SK-N-SH (cell line): ENCODE measurements around the gene NUP210L. TPM values are rescaled to one million over a fixed set of nuclear protein-coding genes. Genes with fewer than 3 reads are reported as not detected.

Source experiments
- CTCF ChIA-PET: fragments of 300-600, 350-600 bp; formaldehyde crosslinking; extraction: SDS; loops from one replicate; lab custom pipeline; 2021; lab: Yijun Ruan, JAX
- POLR2A ChIA-PET: fragments of 350-600 bp; sonication (Branson Sonifier 250); formaldehyde crosslinking; extraction: SDS; loops from one replicate; lab custom pipeline; 2020; ENCODE audit warnings: antibody characterized with exemption, inconsistent platforms; lab: Yijun Ruan, JAX
- DNase-seq: peaks from one replicate; pipeline ENCODE4 v3.0.0; 2012
- H2AFZ ChIP-seq: fragments of 200-600 bp; sonication (generic); 2 replicates; pipeline ENCODE4 v1.8.1; 2016; ENCODE audit warnings: antibody characterized with exemption, mild to moderate bottlenecking, low read depth
- H3F3A ChIP-seq: fragments of 200-600 bp; sonication (generic); replicated peaks from 2 replicates; pipeline ENCODE3; 2016; ENCODE audit warnings: antibody characterized with exemption, mild to moderate bottlenecking; ENCODE audit not compliant: insufficient read depth
- H3K27ac ChIP-seq, 2 experiments: fragments of 200-500 bp in 1 of 2; fragments of 200-600 bp in 1 of 2; sonication (Bioruptor generic) in 1 of 2; sonication (generic), shearing (Covaris generic) in 1 of 2; 2 replicates each; pipeline versions ENCODE4 v1.5.1 to v1.6.1; 2014 to 2016; ENCODE audit warnings: low read depth in 2 of 2, inconsistent platforms in 1 of 2, low read length in 1 of 2, mild to moderate bottlenecking in 1 of 2, mixed read lengths in 1 of 2
- H3K27me3 ChIP-seq: fragments of 200-600 bp; sonication (generic), shearing (Covaris generic); 2 replicates; pipeline ENCODE4 v1.6.1; 2016; ENCODE audit warnings: mixed run types; ENCODE audit not compliant: insufficient read depth
- H3K36me3 ChIP-seq, 2 experiments: fragments of 200-500 bp in 1 of 2; fragments of 200-600 bp in 1 of 2; sonication (Bioruptor generic) in 1 of 2; sonication (generic) in 1 of 2; replicated peaks in 1 of 2; 2 replicates each; pipeline versions ENCODE3 to v1.5.1; 2014 to 2016; ENCODE audit warnings: low read length in 1 of 2, mild to moderate bottlenecking in 1 of 2; ENCODE audit not compliant: insufficient read depth in 2 of 2, control insufficient read depth in 1 of 2
- H3K4me1 ChIP-seq, 2 experiments: fragments of 200-500 bp in 1 of 2; fragments of 200-600 bp in 1 of 2; sonication (Bioruptor generic) in 1 of 2; sonication (generic), shearing (Covaris generic) in 1 of 2; 2 replicates each; pipeline versions ENCODE4 v1.5.1 to v1.6.1; 2014 to 2016; ENCODE audit warnings: low read depth in 1 of 2, low read length in 1 of 2, mixed run types in 1 of 2; ENCODE audit not compliant: insufficient read depth in 2 of 2, control insufficient read depth in 1 of 2
- H3K4me2 ChIP-seq: fragments of 200-600 bp; sonication (generic), shearing (Covaris generic); 2 replicates; pipeline ENCODE4 v1.6.1; 2017; ENCODE audit warnings: mixed run types
- H3K4me3 ChIP-seq, 2 experiments: fragments of 200-500 bp in 1 of 2; fragments of 200-600 bp in 1 of 2; sonication (Bioruptor generic) in 1 of 2; sonication (generic), shearing (Covaris generic) in 1 of 2; 2 replicates each; pipeline versions ENCODE4 v1.5.1 to v1.8.1; 2014 to 2016; ENCODE audit warnings: low read depth in 2 of 2, inconsistent platforms in 1 of 2, low read length in 1 of 2, mild to moderate bottlenecking in 1 of 2, mixed read lengths in 1 of 2, moderate library complexity in 1 of 2
- H3K79me2 ChIP-seq: fragments of 200-600 bp; sonication (generic); 2 replicates; pipeline ENCODE4 v1.8.1; 2017; ENCODE audit warnings: mild to moderate bottlenecking; ENCODE audit not compliant: insufficient read depth
- H3K9ac ChIP-seq: fragments of 200-600 bp; sonication (generic); 2 replicates; pipeline ENCODE4 v1.6.1; 2017; ENCODE audit warnings: mixed run types
- H3K9me2 ChIP-seq: fragments of 200-600 bp; sonication (generic); 2 replicates; pipeline ENCODE4 v1.6.1; 2017; ENCODE audit warnings: mixed run types
- H3K9me3 ChIP-seq: fragments of 200-600 bp; sonication (generic); 2 replicates; pipeline ENCODE4 v1.6.1; 2017; ENCODE audit warnings: mixed run types, mild to moderate bottlenecking, moderate library complexity
- H4K20me1 ChIP-seq: fragments of 200-600 bp; sonication (generic); 2 replicates; pipeline ENCODE4 v1.6.1; 2017; ENCODE audit warnings: mild to moderate bottlenecking, mixed run types; ENCODE audit not compliant: insufficient read depth
- CHD2 ChIP-seq: fragments of 150-350 bp; IDR thresholded peaks from 2 replicates; pipeline ENCODE4 v1.6.1; 2018; ENCODE audit warnings: low read length; ENCODE audit not compliant: partially characterized antibody
- CTCF ChIP-seq: fragments of 200-600 bp; sonication (generic); IDR thresholded peaks from 2 replicates; pipeline ENCODE4 v1.6.1; 2017; ENCODE audit warnings: antibody characterized with exemption, mild to moderate bottlenecking, moderate library complexity
- EP300 ChIP-seq, 2 experiments: IDR thresholded peaks; 2 replicates each; pipeline versions ENCODE4 v1.4.0 to v1.6.1; 2012; ENCODE audit warnings: borderline replicate concordance in 1 of 2, low read depth in 1 of 2, low read length in 1 of 2
- EZH2phosphoT487 ChIP-seq: fragments of 200-600 bp; sonication (generic); IDR thresholded peaks from 2 replicates; pipeline ENCODE4 v1.6.1; 2017; ENCODE audit warnings: low read depth, mixed run types, mild to moderate bottlenecking, antibody characterized with exemption, moderate library complexity, borderline replicate concordance
- FOXJ3 ChIP-seq: sonication (generic); formaldehyde crosslinking; IDR thresholded peaks from 2 replicates; pipeline ENCODE4 v1.5.1; 2020; ENCODE audit warnings: mild to moderate bottlenecking, missing genetic modification reagents
- FOXM1 ChIP-seq: IDR thresholded peaks from 2 replicates; pipeline ENCODE4 v1.4.0; 2012; ENCODE audit warnings: low read depth, mild to moderate bottlenecking
- IRF3 ChIP-seq: fragments of 150-350 bp; IDR thresholded peaks from 2 replicates; pipeline ENCODE4 v1.6.1; 2016; ENCODE audit warnings: mild to moderate bottlenecking, low read depth, low read length
- JUND ChIP-seq: IDR thresholded peaks from 2 replicates; pipeline ENCODE4 v1.4.0; 2012
- MAX ChIP-seq: IDR thresholded peaks from 2 replicates; pipeline ENCODE4 v1.4.0; 2012; ENCODE audit warnings: low read depth
- MEF2A ChIP-seq: IDR thresholded peaks from 2 replicates; pipeline ENCODE4 v1.4.0; 2012; ENCODE audit warnings: low read depth, borderline replicate concordance
- MXI1 ChIP-seq: IDR thresholded peaks from 2 replicates; pipeline ENCODE4 v1.6.1; 2012; ENCODE audit warnings: mild to moderate bottlenecking, low read depth, low read length, improper control_type of control experiment
- RAD21 ChIP-seq: IDR thresholded peaks from 2 replicates; pipeline ENCODE4 v1.6.1; 2012; ENCODE audit warnings: mild to moderate bottlenecking, low read length
- RFX5 ChIP-seq: IDR thresholded peaks from 2 replicates; pipeline ENCODE4 v1.6.1; 2012; ENCODE audit warnings: mild to moderate bottlenecking, improper control_type of control experiment, low read length
- RXRA ChIP-seq: IDR thresholded peaks from 2 replicates; pipeline ENCODE4 v1.4.0; 2012; ENCODE audit warnings: low read depth, mild to moderate bottlenecking, borderline replicate concordance
- SIN3A ChIP-seq: IDR thresholded peaks from 2 replicates; pipeline ENCODE4 v1.6.1; 2012; ENCODE audit warnings: low read depth, mild to moderate bottlenecking, low read length, moderate library complexity, borderline replicate concordance
- TCF12 ChIP-seq: IDR thresholded peaks from 2 replicates; pipeline ENCODE4 v1.4.0; 2012
- TEAD4 ChIP-seq: IDR thresholded peaks from 2 replicates; pipeline ENCODE4 v1.4.0; 2012; ENCODE audit warnings: mild to moderate bottlenecking, borderline replicate concordance; ENCODE audit not compliant: insufficient read depth
- USF2 ChIP-seq: fragments of 150-350 bp; IDR thresholded peaks from 2 replicates; pipeline ENCODE4 v1.6.1; 2017; ENCODE audit warnings: antibody characterized with exemption, low read length, low read depth, borderline replicate concordance
- WGBS: methylation state at CpG from one replicate; pipeline ENCODE4 v1.1.6; 2017; ENCODE audit warnings: low lambda C conversion rate; 5-methylcytosine and 5-hydroxymethylcytosine counted together
- polyA plus RNA-seq, 3 experiments: library from polyadenylated mRNA; depleted of rRNA; stranded (reverse); fragments of >200 nt; gene quantifications; 2 replicates each; pipeline ENCODE4 v1.2.3, GENCODE V29; 2012

The NUP210L gene
- polyA plus RNA-seq, 1 of the 3 experiments (the other 2 are of a cell fraction) = not detected

GRCh38 chr1:153958961-153959260 is 196.0 kb downstream of the NUP210L start:
- Histone ChIP-seq H3K4me2 (peak overlapping the region; percentile 38; the same call in 1 of the 2 replicates), H3K79me2 (peaks cover 69% of the 10 kb centered on the region), H3K27ac (peak overlapping the region; percentile 25 to 77; a peak in 3 of 4 replicates), H3K9me2 (no peaks in the 10 kb centered on the region), H2AFZ (no peak overlapping the region), H4K20me1 (peaks cover 38% of the 10 kb centered on the region), H3K36me3 (peaks cover 12 to 26% of the 10 kb centered on the region in 2 experiments), H3K4me1 (peaks cover 5 to 55% of the 10 kb centered on the region in 2 experiments; a peak in 3 of 4 replicates), H3K9ac (no peak overlapping the region), H3K4me3 (no peak overlapping the region; a peak in 1 of 4 replicates), H3K27me3 (no peaks in the 10 kb centered on the region), H3K9me3 (no peaks in the 10 kb centered on the region), H3F3A (peaks cover 15% of the 10 kb centered on the region)
- WGBS = 33% methylated on average over 4 of the region's 4 CpGs
- TF ChIP-seq CTCF (no peak), RAD21 (no peak), EZH2phosphoT487 (no peak), TCF12 (no peak), MAX (no peak), USF2 (no peak), MXI1 (no peak), RFX5 (no peak), FOXJ3 (CRISPR knock-in tag) (no peak), FOXM1 (no peak), CHD2 (no peak), JUND (no peak), TEAD4 (no peak), IRF3 (no peak), RXRA (no peak), SIN3A (no peak), EP300 (IDR thresholded peaks at IDR 0.05; ENCODE audit: borderline replicate concordance in 1 of 2, low read depth in 1 of 2, low read length in 1 of 2) (no peak), MEF2A (no peak)
- CTCF ChIA-PET = interaction anchor here (0.9 to 8.6 kb wide), 3 partner anchors 8 to 27 kb away, joined by 5 to 51 read pairs (median 50); partner anchors contain the start of genes DENND4B and RAB13
- no peak for DNase-seq
- POLR2A ChIA-PET = interaction anchor here (0.8 to 4.4 kb wide), 7 partner anchors 8 to 93 kb away, joined by 3 to 32 read pairs (median 4); partner anchors contain the start of genes CREB3L4, DENND4B, GATAD2B and JTB
